GM19372 (cell line): Measurements from ENCODE around the gene CDON.
"Not testable (repeated sequence)": the region's sequence is repeated elsewhere in the genome, so short reads cannot be mapped to it uniquely, and the experiment has no call there.

Experiments used
- ATAC-seq: cut with Tn5 transposase; IDR thresholded peaks from one replicate; pipeline ENCODE4 v1.9.1; 2021; ENCODE audit warnings: mild to moderate bottlenecking, low read depth, moderate library complexity; ENCODE audit not compliant: unreplicated experiment

Gene CDON

DNA sequence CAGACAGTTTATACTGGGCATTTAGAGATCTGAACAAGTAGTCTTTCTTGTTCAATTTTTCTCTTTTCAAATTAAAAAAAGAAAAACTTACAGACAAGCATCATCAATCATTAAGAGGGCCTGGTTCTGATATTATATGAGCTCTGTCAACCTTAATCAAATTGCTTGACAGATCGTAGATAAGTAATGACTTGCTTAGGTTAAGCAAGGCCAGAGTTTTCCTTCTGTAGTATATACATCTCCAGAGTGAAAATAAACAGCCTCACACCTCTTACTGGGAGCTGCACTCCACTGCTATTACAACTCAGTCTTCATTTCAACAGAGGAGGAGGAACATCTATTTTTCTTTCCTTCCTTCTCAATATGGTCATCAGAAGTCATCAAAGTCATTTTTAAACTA is 13.5 kb downstream of the CDON start:
- no peak for ATAC-seq

DNA sequence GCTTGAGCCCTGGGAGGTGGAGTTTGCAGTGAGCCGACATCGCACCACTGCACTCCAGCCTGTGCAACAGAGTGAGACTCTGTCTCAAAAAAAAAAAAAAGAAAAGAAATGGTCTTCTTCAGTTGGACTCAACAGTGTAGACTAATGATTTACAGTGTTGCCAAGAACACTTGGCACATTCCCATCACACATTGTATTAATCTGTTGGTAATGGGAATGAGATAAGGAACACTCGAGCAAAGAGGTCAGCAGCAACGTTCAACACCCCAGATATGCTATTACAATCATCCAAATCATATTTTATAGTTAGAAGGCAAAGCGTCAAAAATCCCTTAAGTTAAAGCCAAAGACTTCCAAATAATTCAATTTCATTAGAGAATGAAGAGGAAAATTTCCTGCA is 14.5 kb downstream of the CDON start:
- ATAC-seq, result no peak

DNA sequence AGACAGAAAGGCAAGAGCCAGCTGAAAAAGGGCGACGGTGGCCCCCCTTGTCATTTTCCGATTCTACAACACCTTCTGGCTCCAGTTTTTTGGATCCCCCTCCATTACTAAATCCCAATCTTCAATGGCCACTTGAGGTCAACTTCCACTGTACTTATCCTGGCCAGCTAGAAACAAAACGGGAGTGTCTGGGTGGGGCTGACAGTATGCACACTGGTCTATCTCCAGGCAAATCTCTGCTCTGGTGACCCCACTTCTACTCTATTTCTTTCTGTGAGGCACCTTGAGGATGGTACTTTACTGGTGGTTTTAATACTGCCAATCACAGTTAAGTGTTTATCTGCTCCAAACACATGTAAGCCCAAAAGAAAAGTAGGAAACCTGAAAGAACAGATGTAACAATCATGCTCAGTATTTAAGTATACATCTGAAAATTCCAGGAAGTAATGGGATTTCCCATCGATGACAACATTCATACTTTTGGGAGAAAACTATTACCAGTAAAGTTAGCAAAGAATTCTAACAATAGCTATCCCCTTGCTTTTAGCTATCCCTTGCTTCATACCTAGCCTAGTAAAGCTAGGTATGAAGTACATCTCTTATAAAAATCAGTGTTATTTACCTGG is 16.0 kb downstream of the CDON start:
- ATAC-seq, result no peak

DNA sequence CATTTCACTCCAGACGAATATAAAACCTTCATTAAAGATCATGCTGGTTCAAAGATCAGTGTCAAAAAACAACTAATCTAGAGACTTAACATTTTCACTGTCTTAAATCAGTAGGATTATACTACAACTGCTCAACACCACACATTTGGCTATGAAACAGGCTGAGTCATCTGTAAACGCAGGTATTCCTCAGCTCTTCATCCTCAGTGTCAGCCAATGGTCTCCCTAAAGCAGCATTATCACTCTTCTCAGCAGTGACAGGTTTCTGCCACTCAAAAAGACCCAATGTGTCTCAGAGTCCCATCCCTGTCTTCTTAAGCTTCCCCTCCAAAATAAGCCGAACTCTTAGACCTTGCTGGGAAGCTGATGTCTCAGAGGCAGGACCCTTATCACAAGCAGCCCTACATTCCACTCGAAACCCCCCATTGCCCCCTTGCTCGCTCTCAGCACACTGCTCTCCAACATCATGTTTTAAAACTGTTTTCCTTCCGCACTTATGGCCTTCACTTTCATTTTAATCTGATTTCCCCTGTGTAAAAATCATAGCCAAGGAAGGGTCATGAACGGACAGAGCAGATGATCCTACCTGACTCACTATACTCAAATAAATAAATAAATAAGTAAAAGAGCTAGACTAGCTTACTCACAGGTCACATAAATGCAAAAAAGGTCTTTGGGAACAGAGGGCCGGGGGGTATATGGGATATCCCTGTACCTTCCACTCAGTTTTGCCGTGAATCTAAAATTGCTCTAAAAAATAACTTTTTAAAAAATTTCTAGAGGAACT is 23.0 kb downstream of the CDON start:
- no peak for ATAC-seq

DNA sequence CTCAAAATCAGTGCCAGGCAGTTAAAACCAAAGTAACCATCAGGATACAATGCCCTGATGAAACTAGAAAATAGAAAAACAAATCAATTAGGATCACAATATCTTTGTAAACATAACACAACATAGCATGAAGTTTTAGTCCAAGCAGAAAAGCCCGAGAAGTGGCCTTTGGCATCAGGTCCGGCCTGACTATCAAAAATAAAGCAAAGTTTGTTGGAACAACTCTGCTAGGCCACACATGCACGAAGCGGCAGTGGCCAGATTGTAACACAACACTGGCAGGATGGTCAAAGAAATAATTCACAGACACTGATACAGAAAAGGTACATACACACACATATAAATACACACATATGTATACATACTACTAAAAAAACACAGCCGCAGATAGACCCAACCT is 26.9 kb downstream of the CDON start:
- no peak for ATAC-seq

DNA sequence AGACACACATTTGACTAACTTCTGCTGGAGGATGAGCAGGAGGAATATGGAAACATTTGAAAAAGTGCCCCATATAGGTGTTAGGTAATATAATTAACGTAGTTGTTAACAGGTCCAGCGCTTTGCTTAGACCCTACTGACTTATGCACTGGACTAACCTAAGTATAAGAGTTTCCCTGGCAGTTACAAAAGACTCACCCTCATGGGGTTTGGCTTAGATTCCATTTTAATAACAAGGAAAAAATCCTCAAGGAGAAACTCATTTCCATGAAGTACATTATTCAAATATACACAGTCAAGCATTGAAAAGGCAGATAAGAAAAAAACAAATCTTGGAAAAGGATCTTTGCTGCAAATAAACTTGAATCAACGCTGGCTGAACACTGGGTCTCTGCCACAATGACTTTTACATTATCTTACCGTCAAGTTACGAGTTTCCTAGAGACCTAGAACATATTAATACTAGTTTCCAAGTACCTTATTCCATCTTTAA is 27.7 kb downstream of the CDON start:
- no peak for ATAC-seq

DNA sequence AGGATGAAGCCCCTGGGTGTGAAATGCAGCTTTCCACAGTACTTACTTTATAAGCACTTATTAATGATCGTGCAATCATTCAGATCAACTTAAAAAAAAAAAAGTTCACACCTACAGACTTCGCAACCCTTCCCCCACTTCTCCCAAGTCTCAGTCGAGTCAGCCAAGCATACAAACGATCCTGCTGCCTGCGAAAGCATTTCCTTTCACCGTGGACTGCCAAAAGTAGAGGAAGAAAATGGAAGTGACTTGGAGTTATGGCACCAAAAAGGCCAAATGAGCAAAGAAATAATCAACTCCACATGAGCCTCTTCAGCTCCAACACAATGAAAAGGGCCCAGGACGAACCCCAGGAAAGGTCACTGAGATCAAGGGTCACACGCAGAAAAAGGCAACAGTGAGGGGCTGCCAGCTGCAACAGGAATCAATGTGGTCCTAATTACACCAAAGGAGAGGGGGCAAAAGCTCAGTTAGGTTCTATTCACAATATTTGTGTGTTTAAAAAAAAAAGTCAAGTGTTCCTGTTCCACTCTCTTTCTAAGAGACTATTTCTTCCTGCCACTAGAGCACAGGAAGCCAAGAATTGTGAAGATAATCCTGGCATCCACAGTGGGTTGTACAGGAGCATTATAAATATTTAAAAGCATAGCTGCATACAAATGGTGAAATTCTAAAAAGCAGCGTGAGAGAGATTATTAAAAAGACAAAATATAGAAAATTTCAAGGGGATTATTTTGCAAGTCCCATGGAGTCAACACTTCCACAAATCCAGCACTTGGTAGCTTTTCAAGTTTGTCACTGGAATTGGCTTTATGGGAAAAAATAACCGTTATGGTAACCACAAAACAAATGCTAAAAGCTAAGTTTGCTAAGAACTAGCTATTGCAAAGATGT is 28.4 kb downstream of the CDON start:
- no peak for ATAC-seq

DNA sequence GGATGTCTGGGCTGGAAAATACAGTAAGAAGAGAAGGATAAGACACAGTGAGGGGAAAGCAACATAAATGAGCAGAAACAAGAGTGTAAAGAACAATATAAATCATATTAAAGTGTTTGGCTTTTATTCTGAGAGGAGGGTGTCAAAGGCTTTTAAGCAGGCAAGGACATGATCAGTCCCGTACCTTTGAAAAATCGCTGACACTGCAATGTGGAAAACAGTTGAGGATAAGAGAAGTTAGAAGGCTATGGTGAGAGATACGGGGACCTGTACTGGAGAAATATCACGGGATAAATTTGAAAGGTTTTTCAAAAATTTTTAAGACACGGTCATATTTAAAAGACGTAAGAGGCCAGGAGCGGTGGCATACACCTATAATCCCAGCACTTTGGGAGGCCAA is 30.3 kb downstream of the CDON start:
- no peak for ATAC-seq

DNA sequence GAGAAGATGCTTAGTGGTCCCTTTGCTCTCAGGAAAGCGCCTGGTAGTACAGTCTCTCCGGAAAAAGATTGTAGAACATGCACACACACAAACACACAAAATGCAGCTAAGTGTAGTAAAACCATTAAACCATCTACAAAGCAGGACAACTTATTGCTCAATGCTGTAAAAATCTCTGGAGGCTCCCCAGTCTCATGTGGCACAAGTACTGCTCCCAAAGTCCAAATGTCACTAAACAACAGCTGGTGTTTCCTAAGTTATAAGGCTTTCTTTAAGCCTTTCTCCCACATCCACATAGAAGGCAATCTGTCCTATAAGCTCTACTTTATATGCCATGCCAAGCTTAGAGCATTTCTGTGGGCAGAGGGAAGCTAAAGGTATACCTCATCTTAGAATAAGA is 32.9 kb downstream of the CDON start:
- no peak for ATAC-seq

DNA sequence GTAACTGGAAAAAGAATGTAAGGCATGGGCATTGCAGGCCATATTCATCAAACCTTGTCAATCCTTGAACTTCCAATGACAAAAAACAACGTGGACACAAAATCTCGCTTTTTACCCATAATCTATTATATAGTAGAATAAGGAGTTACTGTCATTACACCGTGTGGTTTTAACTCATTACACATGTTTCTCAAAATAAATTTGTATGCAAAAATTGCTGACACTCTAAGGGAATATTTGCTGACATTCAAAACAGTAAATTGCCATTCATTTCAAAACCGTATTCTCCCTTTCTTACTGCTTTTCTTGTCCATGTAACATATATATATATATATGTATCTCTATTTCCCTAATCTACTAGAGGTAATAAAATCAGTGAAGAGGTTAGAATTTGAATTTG is 33.4 kb downstream of the CDON start:
- ATAC-seq, result no peak

DNA sequence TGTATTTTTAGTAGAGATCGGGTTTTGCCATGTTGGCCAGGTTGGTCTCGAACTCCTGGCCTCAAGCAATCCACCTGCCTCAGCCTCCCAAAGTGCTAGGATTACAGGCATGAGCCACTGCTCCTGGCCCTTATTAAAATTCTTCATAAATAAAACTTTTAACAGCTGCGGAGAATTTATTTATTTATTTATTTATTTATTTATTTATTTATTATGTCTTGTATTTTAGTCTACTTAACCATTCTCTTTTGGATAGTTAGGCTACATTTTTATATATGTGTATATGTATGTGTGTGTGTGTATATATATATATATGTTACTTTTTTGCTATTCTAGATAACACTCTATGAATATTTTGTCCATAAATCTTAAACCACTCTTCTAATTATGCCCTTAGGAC is 34.1 kb downstream of the CDON start:
- not testable (repeated sequence) for ATAC-seq

DNA sequence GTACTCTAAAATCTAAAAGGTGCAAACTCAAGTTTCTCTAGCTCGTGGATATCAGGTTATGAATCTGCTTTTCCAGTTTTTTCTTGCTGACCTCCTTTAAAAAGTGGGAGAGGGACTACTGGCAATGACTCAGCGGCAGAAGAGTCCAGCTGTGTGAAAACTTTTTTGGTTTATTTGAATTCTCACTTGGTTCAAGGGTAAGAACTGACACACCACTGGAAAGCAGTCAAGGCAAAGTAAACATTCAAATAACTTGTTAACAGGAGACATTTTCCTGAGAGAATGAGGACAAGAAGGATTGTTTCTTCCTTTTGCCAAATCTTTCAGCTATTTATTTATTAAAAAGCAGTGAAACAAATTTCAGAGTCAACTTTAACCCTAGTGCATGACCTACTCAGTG is 36.1 kb downstream of the CDON start:
- ATAC-seq, result no peak

DNA sequence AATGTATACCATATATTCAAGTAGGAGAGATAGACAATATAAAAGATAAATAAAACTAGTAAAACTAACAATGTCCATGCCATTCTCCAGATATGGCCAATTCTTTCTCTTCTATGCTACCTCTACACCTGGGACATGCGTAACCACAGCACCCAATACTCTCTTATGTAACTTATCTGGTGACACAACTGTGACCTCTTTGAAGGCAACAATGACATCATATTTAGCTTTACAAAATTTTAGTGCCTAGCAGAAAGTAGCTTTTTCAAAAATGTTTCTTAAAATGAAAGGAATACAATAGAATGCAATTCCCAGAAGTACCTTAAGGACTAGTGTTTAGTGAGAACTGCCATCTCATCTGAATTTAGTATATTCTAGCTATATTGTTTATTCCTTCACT is 36.8 kb downstream of the CDON start:
- ATAC-seq, result no peak

DNA sequence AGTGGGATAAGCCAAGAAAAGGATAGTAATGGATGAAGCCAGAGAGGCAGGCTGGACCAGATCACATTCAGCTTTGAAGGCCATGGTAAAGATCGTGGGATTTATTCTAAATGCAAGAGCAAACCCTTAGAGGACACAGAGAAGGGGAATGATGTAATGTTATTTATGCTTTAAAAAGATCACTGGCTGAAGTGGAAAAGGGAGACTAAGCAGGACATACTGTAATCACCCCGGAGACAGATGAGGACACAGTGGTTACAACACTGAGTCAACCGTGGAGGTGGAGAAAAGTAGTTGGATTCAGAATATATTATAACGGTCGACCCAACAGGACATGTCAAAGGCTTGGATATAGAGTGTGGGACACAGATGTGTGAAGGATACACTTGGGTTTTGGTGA is 38.5 kb downstream of the CDON start:
- no peak for ATAC-seq

DNA sequence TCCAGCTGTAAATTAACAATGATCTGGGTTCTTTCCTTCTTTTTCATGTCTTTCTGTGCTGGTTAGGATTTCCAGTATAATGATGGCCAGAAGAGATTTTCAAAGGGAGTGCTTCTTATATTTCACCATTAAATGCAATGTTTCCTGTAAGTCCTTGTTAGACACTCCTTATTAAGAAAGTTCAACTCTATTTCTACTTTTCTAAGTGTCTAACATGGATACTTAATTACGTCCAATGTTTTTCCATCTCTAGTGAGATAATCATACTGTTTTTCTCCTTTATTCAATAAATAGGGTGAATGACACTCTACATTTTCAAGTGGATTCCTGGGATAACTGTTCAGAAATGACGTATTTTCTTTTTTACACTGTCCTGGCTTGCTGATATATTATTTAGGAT is 49.8 kb downstream of the CDON start:
- no peak for ATAC-seq

DNA sequence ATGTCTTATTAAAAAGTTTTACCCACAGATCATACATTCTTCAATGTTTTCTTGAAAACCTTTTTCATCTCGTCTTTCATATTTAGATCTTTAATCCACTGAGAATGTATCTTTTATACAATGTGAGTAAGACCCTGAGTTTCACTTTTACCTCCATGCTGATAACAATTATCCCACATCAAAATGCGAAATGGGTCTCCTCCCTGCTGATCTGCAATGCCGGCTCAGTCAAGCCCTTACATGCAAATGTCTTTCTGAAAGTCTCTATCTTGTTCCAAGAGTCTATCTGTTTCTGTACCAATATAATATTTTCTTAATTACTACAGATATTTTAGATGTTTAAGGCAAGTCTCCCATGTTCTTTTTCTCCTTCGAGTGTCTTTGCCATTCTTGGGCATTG is 50.9 kb downstream of the CDON start:
- no peak for ATAC-seq

DNA sequence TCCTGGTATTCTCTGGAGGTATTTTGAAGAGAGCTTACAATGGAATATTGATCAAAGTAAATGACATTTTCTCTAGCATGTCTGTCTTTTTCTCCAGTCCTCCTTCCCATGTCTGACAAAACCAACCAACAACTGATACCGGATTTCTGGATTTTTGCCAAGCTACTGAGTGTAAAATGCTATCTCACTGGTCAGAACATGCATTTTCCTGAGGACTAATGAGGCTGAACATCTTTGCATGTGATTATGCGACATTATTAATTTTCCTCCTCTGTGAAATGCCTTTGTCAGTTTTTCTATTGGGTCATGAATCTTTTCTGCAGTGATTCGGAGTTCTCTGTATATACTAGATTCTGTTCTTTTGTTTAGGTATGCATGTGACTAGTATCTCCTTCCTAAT is 51.4 kb downstream of the CDON start:
- no peak for ATAC-seq

DNA sequence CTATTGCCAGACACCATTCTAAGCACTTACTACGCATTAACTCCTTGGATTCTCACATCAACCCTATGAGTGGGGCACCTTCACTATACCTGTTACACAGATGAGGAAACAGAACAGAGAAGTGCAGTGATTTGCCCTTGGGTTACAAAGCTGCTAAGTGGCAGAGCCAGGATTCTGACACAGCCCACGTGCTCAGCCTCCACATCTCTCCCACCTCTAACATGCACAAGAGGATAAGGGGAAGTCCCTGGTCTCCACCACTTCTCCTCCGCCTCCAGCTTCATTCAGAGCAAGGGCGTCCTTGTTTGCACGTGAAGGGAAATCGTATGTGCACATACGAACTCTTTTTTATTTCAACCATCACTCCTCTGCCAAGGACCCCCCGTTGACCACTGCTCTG is 53.7 kb downstream of the CDON start:
- no peak for ATAC-seq

DNA sequence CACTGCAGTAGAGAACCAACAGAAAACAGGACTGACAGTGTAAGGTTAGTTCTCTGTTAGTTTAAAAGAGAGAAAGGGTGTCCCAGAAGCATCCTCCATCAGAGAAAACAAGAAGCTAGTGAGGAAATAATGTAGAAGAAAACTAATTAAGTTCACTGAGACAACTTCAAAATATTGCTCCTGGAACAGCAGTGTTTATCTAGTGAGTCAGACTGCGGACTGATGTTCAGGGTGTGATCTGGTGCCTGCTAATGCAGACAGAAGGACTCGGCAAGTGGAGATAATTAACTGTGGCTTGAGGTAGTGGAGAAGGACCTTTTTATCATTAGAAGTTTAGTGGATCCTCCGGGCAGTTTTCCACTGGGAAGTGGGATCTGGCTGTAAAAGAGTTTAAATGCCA is 55.4 kb downstream of the CDON start:
- no peak for ATAC-seq

DNA sequence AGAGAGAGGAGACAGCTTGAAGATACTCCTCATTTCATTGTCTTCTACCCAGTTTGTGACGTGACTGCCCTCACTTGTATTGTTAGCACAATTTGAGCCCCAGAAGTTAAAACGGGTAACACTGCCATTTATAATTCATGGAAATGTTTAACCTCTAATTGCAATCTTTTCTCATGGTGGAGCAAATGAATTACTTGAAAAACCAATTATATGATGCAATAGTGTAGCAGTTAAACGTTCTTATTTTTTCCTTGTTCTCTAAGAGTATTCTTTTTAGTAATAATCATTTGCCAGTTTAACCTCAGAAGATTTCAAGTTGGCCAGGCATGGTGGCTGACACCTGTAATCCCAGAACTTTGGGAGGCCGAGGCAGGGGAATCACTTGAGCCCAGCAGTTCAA is 56.6 kb downstream of the CDON start:
- ATAC-seq, result no peak

DNA sequence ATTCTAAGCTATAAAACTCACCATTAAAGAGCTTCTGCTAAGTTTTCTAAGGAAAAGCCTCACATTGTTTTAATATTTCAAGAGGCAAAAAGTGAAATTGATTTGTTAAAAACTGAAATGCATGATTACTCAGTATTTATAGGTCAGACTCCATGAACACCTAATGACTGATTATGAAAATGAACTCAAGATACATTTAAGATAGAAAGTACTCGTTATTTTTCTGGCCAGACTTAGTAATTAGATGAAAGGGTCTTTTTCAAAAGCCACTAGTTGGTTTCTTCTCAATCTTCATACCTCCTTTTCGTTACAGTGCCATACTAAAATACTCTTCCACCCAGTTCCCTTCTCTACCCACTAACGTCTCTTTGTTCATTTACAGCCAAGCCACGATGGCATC is 60.5 kb downstream of the CDON start:
- no peak for ATAC-seq
